Heart left ventricle (tissue), 16 donors: ENCODE results near the gene IL12RB2. TPM values are rescaled to one million over a fixed set of nuclear protein-coding genes. Genes with fewer than 3 reads are reported as not detected.

ENCODE experiments used
- ATAC-seq, 4 donors: fragments of 200-7000 bp; cut with Tn5 transposase; one replicate each; pipeline ENCODE4 v1.9.1; 2020 to 2022; ENCODE audit warnings: moderate library complexity in 4 of 4, mild to moderate bottlenecking in 3 of 4, moderate number of reproducible peaks in 1 of 4
- DNase-seq, 5 donors: peaks; one replicate each; pipeline ENCODE4 v3.0.0-alpha.2; 2020
- H3K27ac ChIP-seq, 12 donors: fragments of 200-600 bp; sonication (generic) in 4 of 12; one replicate each; pipeline versions ENCODE4 v1.5.0 to v1.8.0; 2016 to 2022; ENCODE audit warnings: mild to moderate bottlenecking in 2 of 12
- H3K27me3 ChIP-seq, 9 donors: fragments of 200-600 bp; sonication (generic) in 2 of 9; one replicate each; pipeline versions ENCODE4 v1.5.1 to v1.8.0; 2016 to 2022; ENCODE audit warnings: mild to moderate bottlenecking in 3 of 9
- H3K36me3 ChIP-seq, 9 donors: fragments of 200-600 bp; sonication (generic) in 2 of 9; one replicate each; pipeline versions ENCODE4 v1.5.0 to v1.8.0; 2018 to 2022; ENCODE audit warnings: mild to moderate bottlenecking in 2 of 9
- H3K4me1 ChIP-seq, 12 donors: fragments of 200-600 bp; sonication (generic) in 4 of 12; one replicate each; pipeline versions ENCODE4 v1.5.0 to v1.8.0; 2016 to 2022; ENCODE audit warnings: mild to moderate bottlenecking in 3 of 12
- H3K4me3 ChIP-seq, 12 donors: fragments of 200-600 bp; sonication (generic) in 4 of 12; one replicate each; pipeline versions ENCODE4 v1.5.0 to v1.8.0; 2017 to 2022; ENCODE audit warnings: mild to moderate bottlenecking in 9 of 12, moderate library complexity in 4 of 12
- H3K9me3 ChIP-seq, 12 donors: fragments of 200-600 bp; sonication (generic) in 4 of 12; one replicate each; pipeline versions ENCODE4 v1.5.0 to v1.8.0; 2016 to 2022; ENCODE audit warnings: mild to moderate bottlenecking in 1 of 12
- CTCF ChIP-seq, 12 donors: fragments of 200-600 bp; sonication (generic) in 4 of 12; IDR thresholded peaks; one replicate each; pipeline versions ENCODE4 v1.5.0 to v1.8.0; 2018 to 2022; ENCODE audit warnings: antibody characterized with exemption in 12 of 12, mild to moderate bottlenecking in 5 of 12
- POLR2A ChIP-seq, 2 donors: fragments of 450-650 bp; IDR thresholded peaks; one replicate each; pipeline ENCODE4 v1.6.1; 2017; ENCODE audit warnings: antibody characterized with exemption in 2 of 2, mild to moderate bottlenecking in 2 of 2, moderate library complexity in 2 of 2
- WGBS, 4 donors: extraction: QIAGEN DNeasy Blood & Tissue Kit in 2 of 4; methylation state at CpG; one replicate each; pipeline versions ENCODE4 v1.1.5 to v1.1.7; 2013 to 2018; 5-methylcytosine and 5-hydroxymethylcytosine counted together
- intact Hi-C, 10 donors: fragments of 100-400 bp; cut with DNase I; formaldehyde crosslinking; loops; one replicate each; pipeline versions ENCODE4 v1.11.1 to v1.14.2; 2022
- polyA plus RNA-seq, 2 donors: library from polyadenylated mRNA; stranded (reverse); fragments of 200-250 nt; gene quantifications; one replicate each; pipeline ENCODE4 v1.2.3, GENCODE V29; 2013
- total RNA-seq, 9 donors: library from RNA; depleted of rRNA in 2 of 9; stranded (reverse); fragments of >200 nt in 2 of 9; fragmentation: NEBNext Ultra II Directional in 3 of 9; extraction: Animal tissue kit (Norgen Biotek cat#: 25700) in 3 of 9; gene quantifications; one replicate each; pipeline versions ENCODE4 v1.1.0 to v1.2.4, GENCODE V29; 2016 to 2023
- donor health status: ischemic (EF 13 %, LVEDD 7.1; RV severe dilation, severe dysfunction).
- donor health status: healthy with polysubstance abuse.
- donor health status: DM: no; HTN: yes; CAD: no.
- donor health status: DM: no; HTN: no; CAD: no.
- donor health status: ischemic (EF 25% LVEDD 6.9; RV normal size, moderate dysfunction).
- donor health status: ischemic (EF 25% LVEDD 5.7; RV mildly dilated, moderate dysfunction).
- donor health status: healthy.
- donor health status: DM: yes; HTN: yes; CAD: no.
- donor health status: ischemic (EF 35%, LVEDD 5.7; RV mildly dilated, moderate dysfunction).
- donor health status: nonischemic (EF 11% LVEDD 7.7; RV severe dilation, severe dysfunction).
- donor health status: DM: yes; HTN: yes; CAD: no.
- donor health status: PGD.
- donor health status: ischemic (EF 29% LVEDD 5.4; RV normal size, mild dysfunction).
- donor health status: nonischemic (EF 23%, LVEDD 6.1; RV moderate dilation, normal function).

IL12RB2 gene
- total and polyA plus RNA-seq, 11 donors: 0.04 to 1.9 (median 0.36) TPM; not detected in 2

GRCh38 chr1:67436511-67437055, 128.9 kb downstream of the IL12RB2 start:
- Histone ChIP-seq H3K9me3 (no peaks in the 10 kb centered on the region), H3K27ac (no peak overlapping the region), H3K36me3 (no peaks in the 10 kb centered on the region), H3K27me3 (no peaks in the 10 kb centered on the region), H3K4me1 (peaks cover 0 to 40% (median 21%) of the 10 kb centered on the region in 12 donors), H3K4me3 (no peak overlapping the region)
- no peak for DNase-seq
- 91 to 97% (median 95%) methylated on average over 4 of the region's 4 CpGs for WGBS, 4 donors
- ATAC-seq: no peak
- TF ChIP-seq POLR2A (IDR thresholded peaks at IDR 0.05) (no peak), CTCF (IDR thresholded peaks at IDR 0.05) (no peak)
- intact Hi-C loops: loop anchor here in 1 of 10 donors (10.0 kb wide), 1 partner anchor 512 kb away; the partner anchor contains the start of genes DNAI4 and MIER1

- no peaks in the 10 kb centered on the region for H3K36me3 ChIP-seq
- ATAC-seq (no peak), DNase-seq (no peak)
- no peak for TF ChIP-seq CTCF (IDR thresholded peaks at IDR 0.05)
- TF ChIP-seq POLR2A (IDR thresholded peaks at IDR 0.05): no peak
- WGBS, 4 donors: 67 to 79% (median 70%) methylated on average over 2 of the region's 2 CpGs
- intact Hi-C loops: loop anchor here in 1 of 10 donors (10.0 kb wide), 1 partner anchor 513 kb away; the partner anchor contains the start of genes DNAI4 and MIER1
- no peak overlapping the region for H3K27ac ChIP-seq
- H3K27me3 ChIP-seq: no peaks in the 10 kb centered on the region
- no peak overlapping the region for H3K4me3 ChIP-seq
- no peaks in the 10 kb centered on the region for H3K9me3 ChIP-seq
- peaks cover 0 to 38% (median 19%) of the 10 kb centered on the region in 12 donors for H3K4me1 ChIP-seq
Observed at GRCh38 chr1:67437961-67438360, 130.3 kb downstream of the IL12RB2 start.

GRCh38 chr1:67439277-67440029, 131.8 kb downstream of the IL12RB2 start:
- WGBS, 4 donors: 88 to 90% (median 89%) methylated on average over 6 of the region's 6 CpGs
- H3K27me3 ChIP-seq: no peaks in the 10 kb centered on the region
- intact Hi-C loops: loop anchor here in 1 of 10 donors (10.0 kb wide), 1 partner anchor 515 kb away; the partner anchor contains the start of genes DNAI4 and MIER1
- H3K36me3 ChIP-seq: no peaks in the 10 kb centered on the region
- TF ChIP-seq CTCF (IDR thresholded peaks at IDR 0.05): no peak
- no peak overlapping the region for H3K4me3 ChIP-seq
- DNase-seq: no peak
- ATAC-seq: no peak
- H3K9me3 ChIP-seq: no peaks in the 10 kb centered on the region
- peaks cover 0 to 24% (median 13%) of the 10 kb centered on the region in 12 donors for H3K4me1 ChIP-seq
- no peak overlapping the region for H3K27ac ChIP-seq

- no peaks in the 10 kb centered on the region for H3K27me3 ChIP-seq
- no peak overlapping the region for H3K27ac ChIP-seq
- TF ChIP-seq CTCF (IDR thresholded peaks at IDR 0.05): no peak
- no peak for TF ChIP-seq POLR2A (IDR thresholded peaks at IDR 0.05)
- H3K9me3 ChIP-seq: no peaks in the 10 kb centered on the region
- ATAC-seq (no peak), DNase-seq (no peak)
- peaks cover 0 to 24% (median 13%) of the 10 kb centered on the region in 12 donors for H3K4me1 ChIP-seq
- intact Hi-C loops: no loop called here
- no peaks in the 10 kb centered on the region for H3K36me3 ChIP-seq
- whole genome bisulfite sequencing, 4 donors: 71 to 77% (median 74%) methylated on average over 3 of the region's 3 CpGs
- H3K4me3 ChIP-seq: no peak overlapping the region
Observed at GRCh38 chr1:67440339-67440738, 132.7 kb downstream of the IL12RB2 start.
